K562 (cell line): ENCODE results near the gene MPL. TPM values are rescaled to one million over a fixed set of nuclear protein-coding genes. Genes with fewer than 3 reads are reported as not detected.

Experiments
- EHMT2 ChIP-seq: fragments of 450-650 bp; IDR thresholded peaks from 2 replicates; pipeline ENCODE4 v1.6.1; 2018; ENCODE audit warnings: antibody characterized with exemption
- FOXA1 ChIP-seq: fragments of 450-650 bp; IDR thresholded peaks from 2 replicates; pipeline ENCODE4 v1.6.1; 2016; ENCODE audit warnings: mild to moderate bottlenecking, borderline replicate concordance
- GTF2A2 ChIP-seq: IDR thresholded peaks from 2 replicates; pipeline ENCODE4 v1.6.1; 2016; ENCODE audit warnings: mild to moderate bottlenecking, missing genetic modification characterization, missing compliant biosample characterization
- SAP30 ChIP-seq: fragments of 200-600 bp; sonication (generic); IDR thresholded peaks from 2 replicates; pipeline ENCODE4 v1.6.1; 2012; ENCODE audit warnings: borderline replicate concordance, low read depth, mild to moderate bottlenecking, moderate library complexity, low read length, control low read depth, inconsistent platforms; ENCODE audit not compliant: insufficient read depth, poor library complexity, severe bottlenecking
- TCF3 ChIP-seq: sonication (generic); formaldehyde crosslinking; IDR thresholded peaks from 2 replicates; pipeline ENCODE4 v1.4.0; 2020; ENCODE audit warnings: mild to moderate bottlenecking, missing genetic modification reagents
- ZEB2 ChIP-seq: fragments of 450-650 bp; IDR thresholded peaks from 2 replicates; pipeline ENCODE4 v1.6.1; 2016
- ZNF124 ChIP-seq: sonication (generic); formaldehyde crosslinking; IDR thresholded peaks from 2 replicates; pipeline ENCODE4 v1.8.1; 2022; ENCODE audit warnings: missing genetic modification reagents
- ZNF197 ChIP-seq: fragments of 200-800 bp; sonication (Bioruptor generic); IDR thresholded peaks from 2 replicates; pipeline ENCODE4 v1.6.1; 2016; ENCODE audit warnings: low read depth, missing genetic modification characterization, missing compliant biosample characterization
- ZNF282 ChIP-seq: sonication (generic); formaldehyde crosslinking; IDR thresholded peaks from 2 replicates; pipeline ENCODE4 v1.8.1; 2023; ENCODE audit warnings: missing genetic modification reagents
- polyA plus RNA-seq, 8 experiments: library from polyadenylated mRNA; depleted of rRNA in 4 of 8; stranded (reverse) in 5 of 8; unstranded in 3 of 8; fragments of >200 nt; fragmentation: Nextera tagmentation in 2 of 8; fragmentation: Illumina TruSeq in 1 of 8; extraction: Ambion mirVana in 2 of 8; extraction: Trizol in 1 of 8; gene quantifications; 2 replicates each; pipeline versions ENCODE4 v1.2.1 to v1.2.3, GENCODE V29; 2011 to 2014; ENCODE audit warnings: inconsistent platforms in 1 of 8, missing spikeins in 1 of 8
- total RNA-seq, 7 experiments: library from RNA; depleted of rRNA in 6 of 7; stranded (reverse); fragments of >200 nt in 6 of 7; fragmentation: Illumina TruSeq in 2 of 7; extraction: Trizol in 2 of 7; gene quantifications; 2 replicates each; pipeline versions ENCODE4 v1.2.1 to v1.2.3, GENCODE V29; 2011 to 2021; ENCODE audit warnings: low replicate concordance in 1 of 7
- TF ChIP-seq, protein P1 (sequence below): fragments of 450-650 bp; IDR thresholded peaks from 2 replicates; pipeline ENCODE4 v1.6.1; 2016; ENCODE audit warnings: mild to moderate bottlenecking, moderate library complexity
- TF ChIP-seq, protein P2 (sequence below): fragments of 200-800 bp; sonication (Bioruptor generic); IDR thresholded peaks from 2 replicates; pipeline ENCODE4 v1.6.1; 2017; ENCODE audit warnings: missing genetic modification characterization, missing compliant biosample characterization
- TF ChIP-seq, protein P3 (sequence below), 2 experiments: fragments of 200-800 bp in 1 of 2; sonication (Bioruptor generic) in 1 of 2; sonication (generic) in 1 of 2; formaldehyde crosslinking in 1 of 2; IDR thresholded peaks in 1 of 2; conservative IDR thresholded peaks in 1 of 2; 2 replicates each; pipeline versions ENCODE4 v1.5.0 to v1.6.1; 2016 to 2020; ENCODE audit warnings: missing compliant biosample characterization in 1 of 2, missing genetic modification characterization in 1 of 2, missing genetic modification reagents in 1 of 2

MPL gene
- total and polyA plus RNA-seq, 9 of the 15 experiments (the other 6 are each of a cell fraction or from before 2014, with no cell fraction given), result not detected

DNA sequence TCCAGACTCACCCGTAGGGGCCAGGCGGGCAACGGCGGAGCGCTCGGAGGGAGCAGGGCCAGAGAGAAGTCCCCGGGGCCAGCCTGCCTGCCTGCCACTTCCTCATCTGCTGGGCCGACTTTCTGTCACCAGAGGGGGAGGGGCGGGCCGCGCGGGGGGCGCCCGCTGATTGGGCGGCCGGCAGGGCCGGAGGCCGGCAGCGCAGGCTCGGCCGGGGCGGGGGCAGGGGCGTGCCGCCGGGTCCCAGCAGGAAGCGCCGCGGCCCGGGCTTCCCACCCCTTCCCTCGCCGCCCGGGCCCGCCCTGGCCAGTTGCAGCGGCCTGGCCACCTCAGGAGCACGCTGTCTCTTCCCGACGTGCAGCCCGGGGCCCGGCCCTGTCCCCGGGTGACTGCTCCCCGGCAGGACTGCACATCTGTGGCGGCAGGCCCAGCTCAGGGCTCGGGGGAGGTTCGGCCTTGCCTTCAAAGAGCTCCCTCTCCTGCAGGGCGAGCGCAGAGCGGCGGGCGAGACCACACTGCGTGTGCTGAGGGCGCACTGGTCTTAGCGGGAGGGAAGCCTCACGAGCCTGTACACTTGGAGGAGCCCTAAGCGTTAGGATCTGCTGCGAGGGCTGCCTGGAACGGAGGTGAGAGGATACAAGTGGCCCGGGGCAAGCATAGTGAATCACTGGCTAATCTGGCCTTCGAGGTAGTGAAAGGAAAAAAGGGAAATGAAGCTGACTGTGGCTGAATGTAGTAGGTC, 30.5 kb downstream of the MPL start, which contains the start of gene ELOVL1 (continued):
- TF ChIP-seq, protein P1, sequence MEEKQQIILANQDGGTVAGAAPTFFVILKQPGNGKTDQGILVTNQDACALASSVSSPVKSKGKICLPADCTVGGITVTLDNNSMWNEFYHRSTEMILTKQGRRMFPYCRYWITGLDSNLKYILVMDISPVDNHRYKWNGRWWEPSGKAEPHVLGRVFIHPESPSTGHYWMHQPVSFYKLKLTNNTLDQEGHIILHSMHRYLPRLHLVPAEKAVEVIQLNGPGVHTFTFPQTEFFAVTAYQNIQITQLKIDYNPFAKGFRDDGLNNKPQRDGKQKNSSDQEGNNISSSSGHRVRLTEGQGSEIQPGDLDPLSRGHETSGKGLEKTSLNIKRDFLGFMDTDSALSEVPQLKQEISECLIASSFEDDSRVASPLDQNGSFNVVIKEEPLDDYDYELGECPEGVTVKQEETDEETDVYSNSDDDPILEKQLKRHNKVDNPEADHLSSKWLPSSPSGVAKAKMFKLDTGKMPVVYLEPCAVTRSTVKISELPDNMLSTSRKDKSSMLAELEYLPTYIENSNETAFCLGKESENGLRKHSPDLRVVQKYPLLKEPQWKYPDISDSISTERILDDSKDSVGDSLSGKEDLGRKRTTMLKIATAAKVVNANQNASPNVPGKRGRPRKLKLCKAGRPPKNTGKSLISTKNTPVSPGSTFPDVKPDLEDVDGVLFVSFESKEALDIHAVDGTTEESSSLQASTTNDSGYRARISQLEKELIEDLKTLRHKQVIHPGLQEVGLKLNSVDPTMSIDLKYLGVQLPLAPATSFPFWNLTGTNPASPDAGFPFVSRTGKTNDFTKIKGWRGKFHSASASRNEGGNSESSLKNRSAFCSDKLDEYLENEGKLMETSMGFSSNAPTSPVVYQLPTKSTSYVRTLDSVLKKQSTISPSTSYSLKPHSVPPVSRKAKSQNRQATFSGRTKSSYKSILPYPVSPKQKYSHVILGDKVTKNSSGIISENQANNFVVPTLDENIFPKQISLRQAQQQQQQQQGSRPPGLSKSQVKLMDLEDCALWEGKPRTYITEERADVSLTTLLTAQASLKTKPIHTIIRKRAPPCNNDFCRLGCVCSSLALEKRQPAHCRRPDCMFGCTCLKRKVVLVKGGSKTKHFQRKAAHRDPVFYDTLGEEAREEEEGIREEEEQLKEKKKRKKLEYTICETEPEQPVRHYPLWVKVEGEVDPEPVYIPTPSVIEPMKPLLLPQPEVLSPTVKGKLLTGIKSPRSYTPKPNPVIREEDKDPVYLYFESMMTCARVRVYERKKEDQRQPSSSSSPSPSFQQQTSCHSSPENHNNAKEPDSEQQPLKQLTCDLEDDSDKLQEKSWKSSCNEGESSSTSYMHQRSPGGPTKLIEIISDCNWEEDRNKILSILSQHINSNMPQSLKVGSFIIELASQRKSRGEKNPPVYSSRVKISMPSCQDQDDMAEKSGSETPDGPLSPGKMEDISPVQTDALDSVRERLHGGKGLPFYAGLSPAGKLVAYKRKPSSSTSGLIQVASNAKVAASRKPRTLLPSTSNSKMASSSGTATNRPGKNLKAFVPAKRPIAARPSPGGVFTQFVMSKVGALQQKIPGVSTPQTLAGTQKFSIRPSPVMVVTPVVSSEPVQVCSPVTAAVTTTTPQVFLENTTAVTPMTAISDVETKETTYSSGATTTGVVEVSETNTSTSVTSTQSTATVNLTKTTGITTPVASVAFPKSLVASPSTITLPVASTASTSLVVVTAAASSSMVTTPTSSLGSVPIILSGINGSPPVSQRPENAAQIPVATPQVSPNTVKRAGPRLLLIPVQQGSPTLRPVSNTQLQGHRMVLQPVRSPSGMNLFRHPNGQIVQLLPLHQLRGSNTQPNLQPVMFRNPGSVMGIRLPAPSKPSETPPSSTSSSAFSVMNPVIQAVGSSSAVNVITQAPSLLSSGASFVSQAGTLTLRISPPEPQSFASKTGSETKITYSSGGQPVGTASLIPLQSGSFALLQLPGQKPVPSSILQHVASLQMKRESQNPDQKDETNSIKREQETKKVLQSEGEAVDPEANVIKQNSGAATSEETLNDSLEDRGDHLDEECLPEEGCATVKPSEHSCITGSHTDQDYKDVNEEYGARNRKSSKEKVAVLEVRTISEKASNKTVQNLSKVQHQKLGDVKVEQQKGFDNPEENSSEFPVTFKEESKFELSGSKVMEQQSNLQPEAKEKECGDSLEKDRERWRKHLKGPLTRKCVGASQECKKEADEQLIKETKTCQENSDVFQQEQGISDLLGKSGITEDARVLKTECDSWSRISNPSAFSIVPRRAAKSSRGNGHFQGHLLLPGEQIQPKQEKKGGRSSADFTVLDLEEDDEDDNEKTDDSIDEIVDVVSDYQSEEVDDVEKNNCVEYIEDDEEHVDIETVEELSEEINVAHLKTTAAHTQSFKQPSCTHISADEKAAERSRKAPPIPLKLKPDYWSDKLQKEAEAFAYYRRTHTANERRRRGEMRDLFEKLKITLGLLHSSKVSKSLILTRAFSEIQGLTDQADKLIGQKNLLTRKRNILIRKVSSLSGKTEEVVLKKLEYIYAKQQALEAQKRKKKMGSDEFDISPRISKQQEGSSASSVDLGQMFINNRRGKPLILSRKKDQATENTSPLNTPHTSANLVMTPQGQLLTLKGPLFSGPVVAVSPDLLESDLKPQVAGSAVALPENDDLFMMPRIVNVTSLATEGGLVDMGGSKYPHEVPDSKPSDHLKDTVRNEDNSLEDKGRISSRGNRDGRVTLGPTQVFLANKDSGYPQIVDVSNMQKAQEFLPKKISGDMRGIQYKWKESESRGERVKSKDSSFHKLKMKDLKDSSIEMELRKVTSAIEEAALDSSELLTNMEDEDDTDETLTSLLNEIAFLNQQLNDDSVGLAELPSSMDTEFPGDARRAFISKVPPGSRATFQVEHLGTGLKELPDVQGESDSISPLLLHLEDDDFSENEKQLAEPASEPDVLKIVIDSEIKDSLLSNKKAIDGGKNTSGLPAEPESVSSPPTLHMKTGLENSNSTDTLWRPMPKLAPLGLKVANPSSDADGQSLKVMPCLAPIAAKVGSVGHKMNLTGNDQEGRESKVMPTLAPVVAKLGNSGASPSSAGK, result peak; percentile 99
- TF ChIP-seq TCF3 (CRISPR knock-in tag) (peak; percentile 45; the same call in 1 of the 2 replicates), GTF2A2 (tag) (no peak), ZNF124 (CRISPR knock-in tag) (no peak), ZNF197 (CRISPR knock-in tag) (no peak; the same call in 1 of the 2 replicates), ZNF282 (CRISPR knock-in tag) (0 out of 2 replicates have a peak, but pooled peaks have one; percentile 30), FOXA1 (no peak), EHMT2 (no peak), ZEB2 (0 out of 2 replicates have a peak, but pooled peaks have one; percentile 35), SAP30 (peak; percentile 84)
- TF ChIP-seq, protein P2, sequence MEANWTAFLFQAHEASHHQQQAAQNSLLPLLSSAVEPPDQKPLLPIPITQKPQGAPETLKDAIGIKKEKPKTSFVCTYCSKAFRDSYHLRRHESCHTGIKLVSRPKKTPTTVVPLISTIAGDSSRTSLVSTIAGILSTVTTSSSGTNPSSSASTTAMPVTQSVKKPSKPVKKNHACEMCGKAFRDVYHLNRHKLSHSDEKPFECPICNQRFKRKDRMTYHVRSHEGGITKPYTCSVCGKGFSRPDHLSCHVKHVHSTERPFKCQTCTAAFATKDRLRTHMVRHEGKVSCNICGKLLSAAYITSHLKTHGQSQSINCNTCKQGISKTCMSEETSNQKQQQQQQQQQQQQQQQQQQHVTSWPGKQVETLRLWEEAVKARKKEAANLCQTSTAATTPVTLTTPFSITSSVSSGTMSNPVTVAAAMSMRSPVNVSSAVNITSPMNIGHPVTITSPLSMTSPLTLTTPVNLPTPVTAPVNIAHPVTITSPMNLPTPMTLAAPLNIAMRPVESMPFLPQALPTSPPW (CRISPR knock-in tag), result peak; percentile 95
- TF ChIP-seq, protein P3, sequence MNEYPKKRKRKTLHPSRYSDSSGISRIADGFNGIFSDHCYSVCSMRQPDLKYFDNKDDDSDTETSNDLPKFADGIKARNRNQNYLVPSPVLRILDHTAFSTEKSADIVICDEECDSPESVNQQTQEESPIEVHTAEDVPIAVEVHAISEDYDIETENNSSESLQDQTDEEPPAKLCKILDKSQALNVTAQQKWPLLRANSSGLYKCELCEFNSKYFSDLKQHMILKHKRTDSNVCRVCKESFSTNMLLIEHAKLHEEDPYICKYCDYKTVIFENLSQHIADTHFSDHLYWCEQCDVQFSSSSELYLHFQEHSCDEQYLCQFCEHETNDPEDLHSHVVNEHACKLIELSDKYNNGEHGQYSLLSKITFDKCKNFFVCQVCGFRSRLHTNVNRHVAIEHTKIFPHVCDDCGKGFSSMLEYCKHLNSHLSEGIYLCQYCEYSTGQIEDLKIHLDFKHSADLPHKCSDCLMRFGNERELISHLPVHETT (CRISPR knock-in tag; conservative IDR thresholded peaks at IDR 0.05 in 1 of 2, IDR thresholded peaks at IDR 0.05 in 1 of 2), result peak in 1 of 2 experiments; percentile 90; a peak in 2 of 4 replicates
